NB4 (cell line): ENCODE results near the gene KLRC1.

ENCODE experiments used
- DNase-seq: peaks from one replicate; pipeline ENCODE4 v3.0.0; 2010; ENCODE audit warnings: low read depth
- H3K4me3 ChIP-seq: one replicate; pipeline ENCODE4 v1.5.1; 2011; ENCODE audit warnings: mild to moderate bottlenecking, low read depth, low read length, moderate library complexity
- MYC ChIP-seq: IDR thresholded peaks from 2 replicates; pipeline ENCODE4 v1.6.1; 2011; ENCODE audit warnings: low read depth, low read length
- POLR2A ChIP-seq: IDR thresholded peaks from 2 replicates; pipeline ENCODE4 v1.6.1; 2011; ENCODE audit warnings: mild to moderate bottlenecking; ENCODE audit not compliant: insufficient read length; ENCODE audit errors: extremely low read depth
- TF ChIP-seq, protein P1 (sequence below): IDR thresholded peaks from 2 replicates; pipeline ENCODE4 v1.6.1; 2011; ENCODE audit warnings: low read depth, low read length
- TF ChIP-seq, protein P2 (sequence below): IDR thresholded peaks from one replicate; pipeline ENCODE4 v1.5.1; 2012; ENCODE audit warnings: low read depth, low read length

Gene KLRC1

DNA sequence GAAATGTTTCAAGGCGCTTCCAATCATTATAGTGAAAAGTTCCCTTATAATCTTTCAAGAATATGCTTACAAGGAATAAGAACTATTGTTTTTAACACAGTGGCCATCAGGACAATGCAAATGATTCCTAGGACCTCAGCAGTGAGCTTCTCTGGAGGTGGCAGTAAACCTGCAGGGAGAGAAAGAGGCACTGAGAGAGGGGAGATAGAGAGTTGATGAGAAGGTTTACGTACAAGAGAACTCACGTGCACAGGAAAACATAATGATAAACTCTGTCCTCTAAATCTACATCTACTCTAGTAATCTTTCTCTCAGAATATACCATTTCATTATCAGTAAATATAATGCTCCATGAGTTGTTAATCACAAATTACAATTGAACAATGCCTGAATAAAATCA, 44.3 kb downstream of the KLRC1 start:
- TF ChIP-seq POLR2A = no peak
- TF ChIP-seq, protein P1, sequence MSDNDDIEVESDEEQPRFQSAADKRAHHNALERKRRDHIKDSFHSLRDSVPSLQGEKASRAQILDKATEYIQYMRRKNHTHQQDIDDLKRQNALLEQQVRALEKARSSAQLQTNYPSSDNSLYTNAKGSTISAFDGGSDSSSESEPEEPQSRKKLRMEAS = no peak
- TF ChIP-seq, protein P2, sequence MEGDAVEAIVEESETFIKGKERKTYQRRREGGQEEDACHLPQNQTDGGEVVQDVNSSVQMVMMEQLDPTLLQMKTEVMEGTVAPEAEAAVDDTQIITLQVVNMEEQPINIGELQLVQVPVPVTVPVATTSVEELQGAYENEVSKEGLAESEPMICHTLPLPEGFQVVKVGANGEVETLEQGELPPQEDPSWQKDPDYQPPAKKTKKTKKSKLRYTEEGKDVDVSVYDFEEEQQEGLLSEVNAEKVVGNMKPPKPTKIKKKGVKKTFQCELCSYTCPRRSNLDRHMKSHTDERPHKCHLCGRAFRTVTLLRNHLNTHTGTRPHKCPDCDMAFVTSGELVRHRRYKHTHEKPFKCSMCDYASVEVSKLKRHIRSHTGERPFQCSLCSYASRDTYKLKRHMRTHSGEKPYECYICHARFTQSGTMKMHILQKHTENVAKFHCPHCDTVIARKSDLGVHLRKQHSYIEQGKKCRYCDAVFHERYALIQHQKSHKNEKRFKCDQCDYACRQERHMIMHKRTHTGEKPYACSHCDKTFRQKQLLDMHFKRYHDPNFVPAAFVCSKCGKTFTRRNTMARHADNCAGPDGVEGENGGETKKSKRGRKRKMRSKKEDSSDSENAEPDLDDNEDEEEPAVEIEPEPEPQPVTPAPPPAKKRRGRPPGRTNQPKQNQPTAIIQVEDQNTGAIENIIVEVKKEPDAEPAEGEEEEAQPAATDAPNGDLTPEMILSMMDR = no peak
- no peak for TF ChIP-seq MYC
- no peak overlapping the region for H3K4me3 ChIP-seq
- DNase-seq = no peak

DNA sequence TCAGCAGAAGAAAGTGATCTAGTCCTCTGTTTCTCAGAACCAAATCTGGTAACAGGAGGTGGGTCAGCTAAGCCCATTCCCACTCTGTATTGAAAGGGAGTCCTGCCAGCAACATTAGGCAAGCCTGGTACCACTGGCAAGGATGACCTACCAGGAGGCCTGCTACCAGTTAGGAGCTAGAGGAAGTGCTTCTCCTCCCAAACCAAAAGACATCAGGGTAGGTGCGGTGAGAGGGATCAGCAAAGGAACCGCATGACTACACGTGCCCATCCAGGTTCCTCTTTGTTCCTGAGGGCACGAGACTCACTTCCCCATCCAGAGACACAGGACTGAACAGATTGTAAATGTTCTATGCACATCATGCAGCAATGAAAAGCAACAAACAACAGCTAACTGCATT, 46.5 kb downstream of the KLRC1 start:
- TF ChIP-seq, protein P2 = no peak
- TF ChIP-seq, protein P1 = peak; percentile 65
- TF ChIP-seq POLR2A (no peak), MYC (peak; percentile 45; the same call in 1 of the 2 replicates)
- peak; percentile 46 for DNase-seq
- no peak overlapping the region for H3K4me3 ChIP-seq

DNA sequence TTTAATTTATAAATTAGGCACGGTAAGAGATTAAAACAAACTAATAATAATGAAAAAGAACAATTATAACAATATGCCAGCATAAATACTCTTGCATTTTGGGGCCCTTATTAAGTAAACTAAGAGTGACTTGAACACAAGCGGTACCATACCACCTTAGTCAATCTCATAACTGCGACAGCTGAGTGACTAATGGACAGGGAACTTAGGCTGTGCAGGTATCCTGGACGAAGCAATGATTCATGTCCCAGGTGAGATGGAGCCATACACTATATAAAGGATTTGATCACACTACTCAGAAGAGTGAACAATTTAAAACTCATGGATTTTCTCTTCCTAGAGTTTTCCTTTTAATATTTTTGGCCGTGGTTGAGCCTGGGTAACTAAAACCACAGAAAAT, 47.9 kb downstream of the KLRC1 start:
- H3K4me3 ChIP-seq = no peak overlapping the region
- TF ChIP-seq MYC (no peak), POLR2A (no peak)
- TF ChIP-seq, protein P1 = no peak
- TF ChIP-seq, protein P2 = no peak
- DNase-seq = no peak

DNA sequence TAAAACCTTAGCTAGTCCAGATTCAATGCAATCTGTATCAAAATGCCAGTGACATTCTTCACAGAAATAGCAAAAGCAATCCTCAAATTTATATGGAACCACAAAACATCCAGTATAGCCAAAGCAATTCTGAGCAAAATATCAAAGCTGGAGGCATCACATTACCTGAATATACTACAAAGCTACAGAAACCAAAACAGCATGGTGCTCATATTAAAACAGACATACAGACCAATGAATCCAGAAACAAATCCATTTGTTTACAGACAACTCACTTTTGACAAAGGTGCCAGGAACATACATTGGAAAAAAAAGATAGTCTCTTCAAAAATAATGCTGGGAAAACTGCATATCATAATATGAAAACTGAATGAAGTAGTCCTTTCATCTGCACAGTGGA, 48.4 kb downstream of the KLRC1 start:
- TF ChIP-seq, protein P2 = no peak
- TF ChIP-seq, protein P1 = no peak
- no peak for TF ChIP-seq POLR2A
- TF ChIP-seq MYC = no peak
- no peak overlapping the region for H3K4me3 ChIP-seq
- DNase-seq = no peak

DNA sequence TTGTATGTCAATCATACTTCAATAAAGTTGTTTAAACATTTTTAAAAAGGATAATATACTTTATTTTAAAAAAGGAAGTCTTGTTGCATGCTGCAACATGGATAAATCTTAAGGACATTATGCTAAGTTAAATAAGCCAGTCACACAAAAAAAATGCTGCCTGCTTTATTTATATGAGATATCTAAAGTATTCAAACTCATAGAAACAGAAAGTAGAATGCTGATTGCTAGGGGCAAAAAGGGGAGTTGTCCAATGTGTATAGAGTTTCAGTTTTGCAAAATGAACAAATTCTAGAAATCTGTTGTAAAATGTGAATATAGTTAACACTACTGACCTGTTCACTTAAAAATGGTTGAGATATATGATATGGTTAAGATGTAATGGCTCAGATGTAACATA, 52.3 kb downstream of the KLRC1 start:
- no peak for DNase-seq
- no peak for TF ChIP-seq MYC
- TF ChIP-seq, protein P1 = no peak
- TF ChIP-seq, protein P2 = no peak
- TF ChIP-seq POLR2A = no peak
- no peak overlapping the region for H3K4me3 ChIP-seq

DNA sequence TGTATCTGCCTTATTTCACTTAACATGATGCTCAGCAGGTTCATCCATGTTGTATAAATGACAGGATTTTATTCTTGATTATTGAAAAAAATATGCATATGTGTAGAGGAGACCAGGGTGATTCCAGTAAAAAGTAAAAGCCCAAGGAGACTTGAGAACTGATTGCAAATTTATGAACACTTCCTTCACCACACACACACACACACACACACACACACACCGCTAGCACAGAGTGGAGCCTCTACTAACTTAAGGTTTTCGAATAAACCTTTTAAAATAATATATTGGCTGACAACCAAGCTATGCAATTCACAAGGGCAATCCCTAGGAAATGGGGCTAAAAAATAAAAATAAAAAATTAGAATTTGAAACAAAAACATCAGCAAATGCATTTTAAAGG, 55.0 kb downstream of the KLRC1 start:
- TF ChIP-seq, protein P2 = no peak
- TF ChIP-seq POLR2A (no peak), MYC (no peak)
- TF ChIP-seq, protein P1 = no peak
- H3K4me3 ChIP-seq = peak overlapping the region; percentile 69
- no peak for DNase-seq
